ENCODE measurements around the gene SNX12.

SNX12 gene

GRCh38 chrX:71107762-71108360 is 39.7 kb upstream of the SNX12 start:
- TF ChIP-seq, protein P1, sequence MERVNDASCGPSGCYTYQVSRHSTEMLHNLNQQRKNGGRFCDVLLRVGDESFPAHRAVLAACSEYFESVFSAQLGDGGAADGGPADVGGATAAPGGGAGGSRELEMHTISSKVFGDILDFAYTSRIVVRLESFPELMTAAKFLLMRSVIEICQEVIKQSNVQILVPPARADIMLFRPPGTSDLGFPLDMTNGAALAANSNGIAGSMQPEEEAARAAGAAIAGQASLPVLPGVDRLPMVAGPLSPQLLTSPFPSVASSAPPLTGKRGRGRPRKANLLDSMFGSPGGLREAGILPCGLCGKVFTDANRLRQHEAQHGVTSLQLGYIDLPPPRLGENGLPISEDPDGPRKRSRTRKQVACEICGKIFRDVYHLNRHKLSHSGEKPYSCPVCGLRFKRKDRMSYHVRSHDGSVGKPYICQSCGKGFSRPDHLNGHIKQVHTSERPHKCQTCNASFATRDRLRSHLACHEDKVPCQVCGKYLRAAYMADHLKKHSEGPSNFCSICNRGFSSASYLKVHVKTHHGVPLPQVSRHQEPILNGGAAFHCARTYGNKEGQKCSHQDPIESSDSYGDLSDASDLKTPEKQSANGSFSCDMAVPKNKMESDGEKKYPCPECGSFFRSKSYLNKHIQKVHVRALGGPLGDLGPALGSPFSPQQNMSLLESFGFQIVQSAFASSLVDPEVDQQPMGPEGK (CRISPR knock-in tag; IDR thresholded peaks at IDR 0.05; ENCODE audit: borderline replicate concordance) = no peak
- no peak for TF ChIP-seq GLIS3 (CRISPR knock-in tag; IDR thresholded peaks at IDR 0.05)
- no peak for TF ChIP-seq ISL1 (CRISPR knock-in tag; IDR thresholded peaks at IDR 0.05)
- TF ChIP-seq ZFP30 (CRISPR knock-in tag; IDR thresholded peaks at IDR 0.05) = no peak
- no peak for TF ChIP-seq ZFP3 (CRISPR knock-in tag; IDR thresholded peaks at IDR 0.05)
- TF ChIP-seq ZNF70 (CRISPR knock-in tag; IDR thresholded peaks at IDR 0.05) = no peak
- peak; percentile 53 for ATAC-seq

GRCh38 chrX:71107245-71107644 is 39.1 kb upstream of the SNX12 start:
- TF ChIP-seq TCF4 (CRISPR knock-in tag; IDR thresholded peaks at IDR 0.05; ENCODE audit: borderline replicate concordance) (no peak), ZNF565 (CRISPR knock-in tag; conservative IDR thresholded peaks at IDR 0.05; ENCODE audit: low read depth) (no peak)
- TF ChIP-seq, protein P2, sequence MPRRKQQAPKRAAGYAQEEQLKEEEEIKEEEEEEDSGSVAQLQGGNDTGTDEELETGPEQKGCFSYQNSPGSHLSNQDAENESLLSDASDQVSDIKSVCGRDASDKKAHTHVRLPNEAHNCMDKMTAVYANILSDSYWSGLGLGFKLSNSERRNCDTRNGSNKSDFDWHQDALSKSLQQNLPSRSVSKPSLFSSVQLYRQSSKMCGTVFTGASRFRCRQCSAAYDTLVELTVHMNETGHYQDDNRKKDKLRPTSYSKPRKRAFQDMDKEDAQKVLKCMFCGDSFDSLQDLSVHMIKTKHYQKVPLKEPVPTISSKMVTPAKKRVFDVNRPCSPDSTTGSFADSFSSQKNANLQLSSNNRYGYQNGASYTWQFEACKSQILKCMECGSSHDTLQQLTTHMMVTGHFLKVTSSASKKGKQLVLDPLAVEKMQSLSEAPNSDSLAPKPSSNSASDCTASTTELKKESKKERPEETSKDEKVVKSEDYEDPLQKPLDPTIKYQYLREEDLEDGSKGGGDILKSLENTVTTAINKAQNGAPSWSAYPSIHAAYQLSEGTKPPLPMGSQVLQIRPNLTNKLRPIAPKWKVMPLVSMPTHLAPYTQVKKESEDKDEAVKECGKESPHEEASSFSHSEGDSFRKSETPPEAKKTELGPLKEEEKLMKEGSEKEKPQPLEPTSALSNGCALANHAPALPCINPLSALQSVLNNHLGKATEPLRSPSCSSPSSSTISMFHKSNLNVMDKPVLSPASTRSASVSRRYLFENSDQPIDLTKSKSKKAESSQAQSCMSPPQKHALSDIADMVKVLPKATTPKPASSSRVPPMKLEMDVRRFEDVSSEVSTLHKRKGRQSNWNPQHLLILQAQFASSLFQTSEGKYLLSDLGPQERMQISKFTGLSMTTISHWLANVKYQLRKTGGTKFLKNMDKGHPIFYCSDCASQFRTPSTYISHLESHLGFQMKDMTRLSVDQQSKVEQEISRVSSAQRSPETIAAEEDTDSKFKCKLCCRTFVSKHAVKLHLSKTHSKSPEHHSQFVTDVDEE (CRISPR knock-in tag; IDR thresholded peaks at IDR 0.05) = no peak

DNA sequence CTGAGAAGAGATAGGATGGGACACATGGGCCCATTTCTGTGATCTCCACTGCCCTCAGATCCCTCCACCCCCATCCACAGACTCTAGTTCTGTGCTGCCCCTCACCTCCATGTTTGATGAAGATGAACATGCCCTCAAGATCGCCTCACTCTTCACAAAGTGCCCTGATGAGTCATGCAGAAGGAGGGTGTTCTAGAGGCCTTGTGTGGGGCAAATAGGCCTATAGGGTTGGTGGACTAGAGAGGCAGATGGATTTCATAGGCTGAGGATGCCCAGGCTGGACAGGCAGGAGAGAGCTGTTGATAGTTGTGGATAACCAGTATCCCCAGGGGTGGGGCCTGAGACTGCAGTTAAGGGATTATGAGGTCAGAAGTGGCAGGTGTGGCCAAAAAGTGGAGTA is 38.3 kb upstream of the SNX12 start, which contains the start of gene CXorf65:
Gene CXorf65, minus strand, starts transcription at position 314 of the 400 bp plus-strand sequence. Its CDS starts 184 bp downstream, at position 130.
- ATAC-seq = no peak
- no peak for TF ChIP-seq ESRRG (CRISPR knock-in tag; IDR thresholded peaks at IDR 0.05)
- TF ChIP-seq SNAI2 (CRISPR knock-in tag; IDR thresholded peaks at IDR 0.05) = no peak
- no peak for TF ChIP-seq GLIS3 (CRISPR knock-in tag; IDR thresholded peaks at IDR 0.05)
- TF ChIP-seq PPARA (CRISPR knock-in tag; IDR thresholded peaks at IDR 0.05; ENCODE audit: borderline replicate concordance) = no peak

More at GRCh38 chrX:71107245-71107644, 39.1 kb upstream of the SNX12 start:
- ATAC-seq = no peak

DNA sequence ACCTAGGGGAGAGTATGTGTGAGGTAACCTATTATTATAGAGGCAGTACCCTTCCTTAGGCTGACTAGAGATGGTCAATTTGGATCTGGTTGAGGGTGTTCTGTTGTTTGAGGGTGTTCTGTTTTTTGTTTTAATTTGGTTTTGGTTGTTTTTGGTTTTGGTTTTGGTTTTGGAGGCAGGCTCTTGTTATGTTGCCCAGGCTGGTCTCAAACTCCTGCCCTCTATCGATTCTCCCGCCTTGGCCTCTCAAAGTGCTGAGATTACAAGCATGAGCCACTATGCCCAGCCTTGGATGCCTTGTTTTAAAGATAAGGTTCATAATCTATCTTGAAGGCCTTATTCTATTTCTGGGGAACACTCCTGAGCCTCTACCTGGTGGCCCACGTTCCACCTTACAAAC is 37.5 kb upstream of the SNX12 start:
- TF ChIP-seq CSDC2 (CRISPR knock-in tag; IDR thresholded peaks at IDR 0.05) (no peak), RARB (CRISPR knock-in tag; IDR thresholded peaks at IDR 0.05) (no peak)
- TF ChIP-seq, protein P1 (CRISPR knock-in tag; IDR thresholded peaks at IDR 0.05; ENCODE audit: borderline replicate concordance) = no peak
- ATAC-seq = no peak

- TF ChIP-seq ZFP3 (CRISPR knock-in tag; IDR thresholded peaks at IDR 0.05) (no peak), ARNTL (CRISPR knock-in tag; IDR thresholded peaks at IDR 0.05; ENCODE audit: borderline replicate concordance, low read depth) (no peak), OSR1 (CRISPR knock-in tag; IDR thresholded peaks at IDR 0.05) (no peak), TOX (CRISPR knock-in tag; IDR thresholded peaks at IDR 0.05; ENCODE audit: borderline replicate concordance) (no peak), CSDC2 (CRISPR knock-in tag; IDR thresholded peaks at IDR 0.05) (no peak), ZNF70 (CRISPR knock-in tag; IDR thresholded peaks at IDR 0.05) (no peak)
- TF ChIP-seq, protein P2 (CRISPR knock-in tag; IDR thresholded peaks at IDR 0.05) = no peak
- ATAC-seq = no peak
Measured at GRCh38 chrX:71103110-71103983, 35.2 kb upstream of the SNX12 start.
